Endothelial cell of umbilical vein (primary cell): ENCODE measurements around the gene ARHGAP30. TPM values are rescaled to one million over a fixed set of nuclear protein-coding genes. Genes with fewer than 3 reads are reported as not detected.

ENCODE experiments used
- BruUV-seq: library from RNA; stranded (reverse); fragments of 400-500 nt; replicated peaks from 2 replicates; lab custom pipeline; 2021; lab: Mats Ljungman, UMichigan
- CTCF ChIA-PET: fragments of 300-600, 350-600 bp; sonication (Branson Sonifier 250); formaldehyde crosslinking; loops from one replicate; lab custom pipeline; 2021; ENCODE audit warnings: antibody characterized with exemption, inconsistent platforms; lab: Charles Lee
- POLR2A ChIA-PET: fragments of 300-600, 350-600 bp; sonication (Branson Sonifier 250); formaldehyde crosslinking; loops from one replicate; lab custom pipeline; 2021; ENCODE audit warnings: antibody characterized with exemption, inconsistent platforms; lab: Charles Lee
- DNase-seq: peaks from one replicate; pipeline ENCODE4 v3.0.0-alpha.2; 2011; ENCODE audit warnings: low read depth, low spot score
- FAIRE-seq: peaks from 2 replicates; lab custom pipeline; 2011; peaks lifted over from hg19 to GRCh38; lab: Jason Lieb, UNC
- H2AFZ ChIP-seq: 2 replicates; pipeline ENCODE4 v1.6.0; 2012; ENCODE audit warnings: low read depth, low read length, control low read depth, inconsistent platforms
- H3K27ac ChIP-seq: 2 replicates; pipeline ENCODE4 v1.5.1; 2011; ENCODE audit warnings: low read depth, mild to moderate bottlenecking, control low read depth, low read length, moderate library complexity; ENCODE audit not compliant: insufficient read depth
- H3K27me3 ChIP-seq, 2 experiments: 2 replicates each; pipeline versions ENCODE4 v1.6.0 to v1.6.1; 2011; ENCODE audit warnings: low read length in 2 of 2, mixed read lengths in 1 of 2; ENCODE audit not compliant: control insufficient read depth in 2 of 2, insufficient read depth in 2 of 2
- H3K36me3 ChIP-seq, 2 experiments: 2 replicates in 1 of 2; 3 replicates in 1 of 2; pipeline ENCODE4 v1.5.1; 2011; ENCODE audit warnings: low read length in 2 of 2, mild to moderate bottlenecking in 1 of 2, moderate library complexity in 1 of 2; ENCODE audit not compliant: control insufficient read depth in 2 of 2, insufficient read depth in 2 of 2; ENCODE audit errors: extremely low read depth in 1 of 2
- H3K4me1 ChIP-seq: 3 replicates; pipeline ENCODE4 v1.5.1; 2011; ENCODE audit warnings: mild to moderate bottlenecking, low read length; ENCODE audit not compliant: control insufficient read depth, insufficient read depth; ENCODE audit errors: extremely low read depth
- H3K4me2 ChIP-seq: 2 replicates; pipeline ENCODE4 v1.6.1; 2011; ENCODE audit warnings: low read length, control low read depth, mixed read lengths; ENCODE audit not compliant: insufficient read depth
- H3K4me3 ChIP-seq, 3 experiments: fragments of 200-600 bp in 1 of 3; sonication (generic), shearing (Covaris generic) in 1 of 3; replicated peaks in 1 of 3; 2 replicates each; pipeline ENCODE4 v1.5.1; 2011 to 2016; ENCODE audit warnings: control low read depth in 3 of 3, low read length in 3 of 3, mild to moderate bottlenecking in 2 of 3, inconsistent platforms in 1 of 3, low read depth in 1 of 3, moderate library complexity in 1 of 3; ENCODE audit not compliant: insufficient read depth in 1 of 3
- H3K79me2 ChIP-seq: 2 replicates; pipeline ENCODE4 v1.6.0; 2012; ENCODE audit warnings: low read length, inconsistent platforms; ENCODE audit not compliant: control insufficient read depth, insufficient read depth
- H3K9ac ChIP-seq: replicated peaks from 2 replicates; pipeline ENCODE3; 2011; ENCODE audit warnings: low read length, control low read depth; ENCODE audit not compliant: insufficient read depth; ENCODE audit errors: extremely low read depth
- H3K9me1 ChIP-seq: replicated peaks from 3 replicates; pipeline ENCODE4 v1.6.0; 2011; ENCODE audit warnings: mild to moderate bottlenecking, low read length; ENCODE audit not compliant: control insufficient read depth, insufficient read depth; ENCODE audit errors: extremely low read depth
- H3K9me3 ChIP-seq: replicated peaks from 2 replicates; pipeline ENCODE4 v1.5.1; 2012; ENCODE audit warnings: low read length, inconsistent platforms; ENCODE audit not compliant: control insufficient read depth, insufficient read depth
- H4K20me1 ChIP-seq: replicated peaks from 2 replicates; pipeline ENCODE3; 2011; ENCODE audit warnings: mild to moderate bottlenecking, low read length; ENCODE audit not compliant: control insufficient read depth, insufficient read depth; ENCODE audit errors: extremely low read depth
- CTCF ChIP-seq, 2 donors: IDR thresholded peaks; 1 replicate in 1 of 2; 2 replicates in 1 of 2; pipeline ENCODE4 v1.5.1; 2011; ENCODE audit warnings: low read length in 2 of 2, mild to moderate bottlenecking in 2 of 2, moderate library complexity in 2 of 2, control low read depth in 1 of 2, inconsistent platforms in 1 of 2, low read depth in 1 of 2; ENCODE audit not compliant: insufficient read depth in 1 of 2; ENCODE audit errors: extremely low read depth in 1 of 2
- EZH2 ChIP-seq: IDR thresholded peaks from 2 replicates; pipeline ENCODE4 v1.6.1; 2012; ENCODE audit warnings: borderline replicate concordance, low read depth, mild to moderate bottlenecking, moderate library complexity, low read length, inconsistent platforms; ENCODE audit not compliant: severe bottlenecking
- FOS ChIP-seq: IDR thresholded peaks from 2 replicates; pipeline ENCODE4 v1.6.1; 2011; ENCODE audit warnings: mild to moderate bottlenecking, low read length, moderate library complexity, borderline replicate concordance; ENCODE audit not compliant: insufficient read depth
- GATA2 ChIP-seq: IDR thresholded peaks from 2 replicates; pipeline ENCODE4 v1.7.0; 2011; ENCODE audit warnings: low read depth, mild to moderate bottlenecking, moderate library complexity, mixed read lengths, low read length; ENCODE audit not compliant: insufficient read length, insufficient read depth
- JUN ChIP-seq: IDR thresholded peaks from 2 replicates; pipeline ENCODE4 v1.6.1; 2011; ENCODE audit warnings: borderline replicate concordance, low read depth; ENCODE audit not compliant: insufficient read length, insufficient read depth
- MAX ChIP-seq: IDR thresholded peaks from 2 replicates; pipeline ENCODE4 v1.6.1; 2011; ENCODE audit not compliant: insufficient read depth, insufficient read length
- MYC ChIP-seq: IDR thresholded peaks from one replicate; pipeline ENCODE4 v1.6.1; 2011; ENCODE audit warnings: mild to moderate bottlenecking, low read depth, low read length
- POLR2A ChIP-seq: IDR thresholded peaks from 2 replicates; pipeline ENCODE4 v1.6.1; 2012; ENCODE audit warnings: low read depth, mild to moderate bottlenecking, control low read depth, low read length
- POLR2AphosphoS5 ChIP-seq: IDR thresholded peaks from 2 replicates; pipeline ENCODE4 v1.6.1; 2012; ENCODE audit warnings: low read depth, mild to moderate bottlenecking, control low read depth, low read length, moderate library complexity; ENCODE audit not compliant: insufficient read depth
- dilution Hi-C: fragments of 300-500 bp; cut with MboI; formaldehyde crosslinking; loops from one replicate; pipeline ENCODE4 v1.15.0; 2019; ENCODE audit warnings: low sequenced_read_pairs; ENCODE audit not compliant: extremely low pct_ligation_motif_present
- intact Hi-C: fragments of 100-400 bp; cut with micrococcal nuclease; formaldehyde crosslinking; loops from one replicate; pipeline ENCODE4 v1.10.0; 2022
- polyA plus RNA-seq, 4 experiments: library from polyadenylated mRNA; depleted of rRNA in 3 of 4; stranded (reverse) in 3 of 4; unstranded in 1 of 4; fragments of >200 nt; gene quantifications; 2 replicates each; pipeline versions ENCODE4 v1.2.1 to v1.2.3, GENCODE V29; 2011 to 2012; ENCODE audit warnings: missing spikeins in 1 of 4
- total RNA-seq: library from RNA; stranded (reverse); gene quantifications from 2 replicates; pipeline ENCODE4 v1.2.3, GENCODE V29; 2021

ARHGAP30 gene
- total and polyA plus RNA-seq, 2 donors (not counting 3 experiments of a cell fraction or from before 2014, with no cell fraction given): not detected

- Histone ChIP-seq H3K79me2 (no peaks in the 10 kb centered on the region), H3K27ac (no peak overlapping the region), H2AFZ (no peak overlapping the region), H3K4me3 (no peak overlapping the region), H3K4me2 (no peak overlapping the region), H3K4me1 (no peaks in the 10 kb centered on the region), H3K9me1 (no peaks in the 10 kb centered on the region), H3K9me3 (no peaks in the 10 kb centered on the region), H3K36me3 (no peaks in the 10 kb centered on the region), H3K9ac (no peak overlapping the region), H3K27me3 (no peaks in the 10 kb centered on the region), H4K20me1 (no peaks in the 10 kb centered on the region)
- FAIRE-seq (no peak), DNase-seq (no peak)
- no TSS peak for BruUV-seq
- CTCF ChIA-PET: interaction anchor here (0.6 to 0.7 kb wide), 2 partner anchors 31 to 195 kb away, joined by 3 read pairs; partner anchors contain the start of gene USF1
- POLR2A ChIA-PET: no interaction called here
- dilution Hi-C loops (no loop called here), intact Hi-C loops (no loop called here)
- TF ChIP-seq GATA2: no peak
- TF ChIP-seq CTCF (IDR thresholded peaks at IDR 0.05; ENCODE audit: extremely low read depth in 1 of 2, insufficient read depth in 1 of 2, low read depth in 1 of 2, low read length in 2 of 2): no peak
- TF ChIP-seq POLR2A: no peak
- TF ChIP-seq FOS: no peak
- no peak for TF ChIP-seq MYC
- no peak for TF ChIP-seq MAX
- TF ChIP-seq JUN: no peak
- TF ChIP-seq EZH2: no peak
- TF ChIP-seq POLR2AphosphoS5: no peak
Measured at GRCh38 chr1:161076410-161076809, 6.7 kb upstream of the ARHGAP30 start.
